AG08395 (cell line): ENCODE results near the gene USP21.

Experiments used
- DNase-seq: peaks from one replicate; pipeline ENCODE4 v3.0.0; 2012; ENCODE audit warnings: mixed read lengths, low spot score

USP21 gene

DNA sequence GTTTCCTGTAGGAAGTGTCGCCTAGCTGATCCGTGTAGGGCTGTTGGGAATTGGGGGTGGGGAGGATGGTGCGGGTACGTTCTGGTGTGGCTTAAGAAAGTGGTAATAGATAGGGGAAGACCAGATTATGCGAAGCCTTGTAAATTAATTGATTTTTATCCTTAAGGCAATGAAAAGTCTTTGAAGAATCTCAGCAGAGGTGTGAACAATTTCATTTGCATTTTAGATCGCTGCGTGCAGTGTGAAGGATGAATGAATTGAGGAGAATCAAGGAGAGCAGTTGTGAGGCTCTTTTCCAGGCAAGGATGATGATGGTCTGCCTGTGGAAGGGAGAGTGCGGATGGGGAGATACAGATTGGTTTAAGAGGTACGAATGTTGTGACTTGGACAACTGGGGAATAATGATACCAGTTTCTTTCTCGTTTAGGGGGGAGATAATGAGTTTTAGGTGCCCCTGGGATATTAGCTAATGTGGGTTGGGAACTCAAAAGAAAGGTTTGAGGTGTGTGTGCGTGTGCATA lies 26.0 kb upstream of the USP21 start:
- no peak for DNase-seq

DNA sequence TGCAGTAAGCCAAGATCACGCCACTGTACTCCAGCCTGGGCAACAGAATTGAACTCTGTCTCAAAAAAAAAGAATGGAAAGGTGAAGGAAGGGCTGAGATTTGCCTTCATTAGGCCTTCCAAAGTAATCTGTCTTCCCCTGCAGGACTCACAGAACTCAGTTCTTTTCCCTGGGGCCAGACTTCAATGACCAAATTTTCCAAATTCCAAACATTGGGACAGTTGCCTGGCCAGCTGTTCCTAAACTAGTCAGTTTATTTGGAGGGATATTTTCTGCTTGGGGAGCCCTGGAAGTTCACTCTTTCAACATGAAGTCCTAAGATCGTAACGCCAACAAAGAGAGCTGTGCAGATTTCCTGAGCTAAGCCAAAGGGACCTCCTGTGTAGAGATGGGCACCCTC lies 21.4 kb upstream of the USP21 start:
- DNase-seq: no peak

DNA sequence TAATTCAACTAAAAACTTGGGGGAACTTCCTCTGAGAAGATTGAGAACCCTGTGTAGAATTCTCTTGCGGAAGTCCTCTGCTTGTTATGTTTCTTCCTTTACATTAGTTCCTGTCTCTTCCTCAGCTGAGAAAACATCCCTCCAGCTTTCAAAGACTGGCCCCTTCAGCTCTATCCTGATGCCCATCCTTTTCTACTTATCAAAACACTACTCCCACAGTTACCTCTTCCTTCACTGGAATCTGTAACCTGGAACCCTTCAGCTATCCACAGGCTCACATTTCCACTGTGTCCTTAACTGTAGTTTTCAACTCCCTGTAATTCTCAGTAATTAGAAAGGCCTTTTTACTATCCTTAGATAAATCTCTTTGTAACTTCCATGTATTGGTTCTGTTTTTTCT lies 20.9 kb upstream of the USP21 start:
- DNase-seq: no peak

DNA sequence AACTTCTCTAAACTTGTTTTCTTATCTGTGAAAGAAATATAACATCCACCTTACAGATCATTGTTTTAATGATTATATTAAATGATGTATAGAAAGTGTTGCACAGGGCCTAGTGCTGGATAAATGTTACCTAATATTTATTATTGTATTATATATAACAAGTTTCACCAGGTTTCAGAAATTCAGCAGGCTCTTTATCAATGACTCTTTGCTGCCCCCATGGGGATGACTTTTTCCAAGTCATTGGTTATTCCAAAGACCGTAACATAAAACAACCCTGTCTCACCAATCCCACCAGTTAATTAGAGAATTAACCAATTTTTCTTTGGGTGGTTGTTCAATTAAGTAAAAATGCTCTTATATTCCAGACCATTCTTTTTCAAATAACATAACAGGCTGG lies 19.5 kb upstream of the USP21 start:
- peak; percentile 60 for DNase-seq

DNA sequence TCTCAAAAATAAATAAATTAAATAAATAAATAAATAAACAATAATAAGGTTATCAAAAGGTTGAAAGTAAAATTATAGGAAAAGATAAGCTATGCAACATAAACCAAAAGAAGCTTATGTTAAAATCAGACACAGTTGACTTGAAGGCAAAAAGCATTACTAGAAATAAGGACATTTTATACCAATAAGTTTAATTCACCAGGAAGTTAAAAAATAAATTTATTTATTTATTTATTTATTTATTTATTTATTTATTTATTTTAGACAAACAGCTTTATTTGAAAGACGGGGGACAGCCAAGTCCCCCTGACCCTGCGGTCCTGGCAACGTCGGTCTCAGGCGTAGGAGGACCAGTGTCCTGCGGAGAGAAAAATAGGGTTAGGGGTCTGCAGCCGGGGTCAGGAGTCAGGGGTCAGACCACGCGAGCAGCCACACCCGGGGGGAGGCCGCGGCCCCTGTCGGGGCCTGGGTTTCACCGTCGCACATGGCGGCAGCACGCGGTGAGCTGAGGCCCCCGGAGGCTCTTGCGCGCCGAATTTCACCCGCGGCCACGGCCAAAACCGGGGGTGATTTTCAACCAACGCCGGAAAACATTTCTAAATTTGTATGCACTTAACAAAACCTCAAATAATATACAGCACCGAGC lies 18.4 kb upstream of the USP21 start:
- no peak for DNase-seq

DNA sequence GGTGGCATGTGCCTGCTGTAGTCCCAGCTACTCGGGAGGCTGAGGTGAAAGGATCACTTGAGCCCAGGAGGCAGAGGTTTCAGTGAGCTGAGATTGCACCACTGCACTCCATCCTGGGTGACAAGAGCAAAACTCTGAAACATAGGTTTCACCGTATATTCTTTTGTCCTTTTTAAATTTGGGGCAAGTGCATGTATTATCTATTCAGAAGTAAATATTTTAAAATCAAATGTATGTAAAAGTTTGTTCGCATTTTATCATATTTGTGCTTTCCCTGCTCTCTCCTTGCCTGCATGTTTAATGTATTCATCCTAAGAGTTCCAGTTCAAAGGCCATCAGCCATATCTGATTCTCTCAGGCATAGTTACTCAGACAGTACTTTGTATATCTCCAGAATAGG lies 13.5 kb upstream of the USP21 start:
- no peak for DNase-seq

DNA sequence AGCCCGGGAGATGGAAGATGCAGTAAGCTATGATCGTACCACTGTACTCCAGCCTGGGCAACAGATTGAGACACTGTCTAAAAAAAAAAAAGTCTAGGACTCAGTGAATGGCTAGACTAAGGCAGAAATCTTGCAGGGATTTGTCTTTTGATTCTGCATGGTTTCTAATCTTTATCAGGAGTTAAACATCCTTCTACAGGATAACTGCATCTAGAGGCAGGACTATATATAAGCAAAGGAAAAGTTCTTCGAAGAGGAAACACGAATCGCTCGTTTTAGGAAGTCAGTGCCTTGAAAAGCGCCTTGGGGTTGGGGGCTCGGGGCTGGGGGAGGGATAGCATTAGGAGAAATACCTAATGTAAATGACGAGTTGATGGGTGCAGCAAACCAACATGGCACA lies 6.1 kb upstream of the USP21 start:
- DNase-seq: no peak

DNA sequence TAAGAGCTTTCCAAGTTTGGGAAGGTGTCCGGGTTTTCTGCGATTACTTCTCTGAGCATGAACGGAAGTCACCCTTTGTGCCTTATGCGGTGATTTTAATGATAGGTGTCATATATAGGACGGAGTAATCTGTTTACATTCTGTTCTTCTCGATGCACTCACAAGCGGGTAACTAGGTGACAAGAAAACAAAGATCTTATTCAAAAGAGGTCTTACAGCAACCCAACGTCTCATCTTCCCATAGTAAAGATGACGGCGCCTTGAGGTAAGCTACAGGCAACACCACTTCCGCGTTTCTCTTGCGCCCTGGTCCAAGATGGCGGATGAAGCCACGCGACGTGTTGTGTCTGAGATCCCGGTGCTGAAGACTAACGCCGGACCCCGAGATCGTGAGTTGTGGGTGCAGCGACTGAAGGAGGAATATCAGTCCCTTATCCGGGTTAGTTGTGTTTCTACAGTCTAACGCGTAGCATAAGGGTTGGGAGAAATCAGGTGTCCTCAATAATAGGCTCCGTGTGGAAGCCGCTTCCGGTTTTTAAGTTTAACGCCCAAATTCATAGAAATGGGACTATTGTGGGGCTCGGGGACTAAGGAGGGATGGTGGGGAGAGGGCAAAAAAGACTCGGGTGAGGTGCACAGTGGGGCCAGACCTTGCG lies 5.5 kb upstream of the USP21 start, which contains the start of gene UFC1:
UFC1 (plus strand) TSS at position 297 of the 656 bp plus-strand sequence; CDS start at position 317, 20 bp downstream.
- DNase-seq: peak; percentile 83

DNA sequence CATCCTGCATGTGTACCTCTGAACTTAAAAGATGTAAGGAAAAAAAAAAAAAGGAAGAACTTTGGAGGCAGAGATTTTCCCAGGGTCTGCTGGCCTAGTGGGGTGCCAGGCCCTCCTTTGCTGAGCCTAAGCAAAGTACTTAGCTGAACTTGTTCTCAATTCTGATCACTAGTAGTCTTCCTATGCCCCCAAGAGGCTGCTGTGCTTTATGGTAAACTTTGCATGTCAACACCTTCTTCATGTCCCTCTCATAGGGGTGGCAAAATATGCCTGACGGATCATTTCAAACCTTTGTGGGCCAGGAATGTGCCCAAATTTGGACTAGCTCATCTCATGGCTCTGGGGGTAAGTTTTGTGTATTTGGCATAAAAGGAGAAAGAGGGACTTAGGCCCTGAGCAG lies 1.4 kb upstream of the USP21 start:
- DNase-seq: no peak

DNA sequence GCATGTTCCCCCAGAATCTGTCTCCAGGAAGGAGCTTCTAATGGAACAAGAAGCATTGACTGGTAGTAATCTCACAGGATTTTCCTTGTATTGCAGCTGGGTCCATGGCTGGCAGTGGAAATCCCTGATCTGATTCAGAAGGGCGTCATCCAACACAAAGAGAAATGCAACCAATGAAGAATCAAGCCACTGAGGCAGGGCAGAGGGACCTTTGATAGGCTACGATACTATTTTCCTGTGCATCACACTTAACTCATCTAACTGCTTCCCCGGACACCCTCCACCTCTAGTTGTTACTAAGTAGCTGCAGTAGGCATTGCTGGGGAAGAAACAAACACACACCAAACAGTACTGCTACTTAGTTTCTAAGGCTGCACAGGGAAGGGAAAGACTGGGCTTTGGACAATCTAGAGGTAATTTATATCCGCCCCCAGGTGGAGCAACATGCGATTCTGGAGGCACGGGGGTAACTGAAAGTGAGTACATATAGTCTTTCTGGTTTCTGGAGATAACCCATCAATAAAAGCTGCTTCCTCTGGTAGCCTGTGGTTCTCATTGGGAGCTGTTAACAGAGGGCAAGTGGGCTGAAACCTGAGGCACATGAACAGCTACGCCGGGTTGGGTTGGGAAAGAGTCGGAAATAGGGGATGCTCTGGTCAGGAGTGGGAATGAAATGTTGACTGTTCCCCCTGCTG lies 837 bp upstream of the USP21 start:
- DNase-seq: no peak

DNA sequence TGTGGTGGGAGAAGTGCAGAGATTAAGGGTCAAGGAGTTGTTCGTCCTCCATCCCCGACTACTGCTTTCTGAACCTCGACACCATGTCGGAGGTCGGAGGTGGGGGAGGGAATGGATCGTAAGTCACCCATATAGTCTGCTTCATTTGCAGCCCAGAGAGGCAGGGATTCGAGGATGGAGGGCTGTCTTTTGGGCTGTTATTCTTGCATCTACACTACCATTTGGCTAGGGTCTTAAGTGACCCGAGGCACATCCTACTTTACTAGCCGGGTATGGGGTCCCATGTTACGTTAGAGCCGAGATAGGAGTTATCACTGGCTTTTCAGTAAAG lies 578 bp downstream of the USP21 start:
- DNase-seq: no peak

DNA sequence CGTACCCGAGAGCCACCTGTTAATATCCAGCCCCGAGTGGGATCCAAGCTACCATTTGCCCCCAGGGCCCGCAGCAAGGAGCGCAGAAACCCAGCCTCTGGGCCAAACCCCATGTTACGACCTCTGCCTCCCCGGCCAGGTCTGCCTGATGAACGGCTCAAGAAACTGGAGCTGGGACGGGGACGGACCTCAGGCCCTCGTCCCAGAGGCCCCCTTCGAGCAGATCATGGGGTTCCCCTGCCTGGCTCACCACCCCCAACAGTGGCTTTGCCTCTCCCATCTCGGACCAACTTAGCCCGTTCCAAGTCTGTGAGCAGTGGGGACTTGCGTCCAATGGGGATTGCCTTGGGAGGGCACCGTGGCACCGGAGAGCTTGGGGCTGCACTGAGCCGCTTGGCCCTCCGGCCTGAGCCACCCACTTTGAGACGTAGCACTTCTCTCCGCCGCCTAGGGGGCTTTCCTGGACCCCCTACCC lies 1.4 kb downstream of the USP21 start:
- no peak for DNase-seq

DNA sequence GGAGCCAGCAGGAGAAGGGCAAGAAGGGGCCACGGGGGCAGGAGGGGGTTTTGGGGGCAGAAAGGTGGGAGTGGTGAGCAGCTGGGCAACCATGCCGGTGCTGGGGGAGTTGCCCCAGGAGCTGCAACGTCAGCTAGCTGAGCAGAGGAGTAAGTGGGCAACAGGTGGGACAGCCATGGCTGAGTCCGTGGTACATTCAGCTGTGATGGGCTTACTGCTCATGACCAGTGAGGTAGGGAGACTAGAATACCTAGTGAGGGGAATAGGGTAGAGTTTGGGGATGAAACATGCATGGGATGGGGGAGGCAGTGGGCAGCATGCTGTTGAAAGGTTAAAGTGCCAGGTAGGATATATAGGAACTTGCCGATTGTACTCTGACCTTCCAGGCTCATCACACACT lies 2.4 kb downstream of the USP21 start:
- DNase-seq: no peak

DNA sequence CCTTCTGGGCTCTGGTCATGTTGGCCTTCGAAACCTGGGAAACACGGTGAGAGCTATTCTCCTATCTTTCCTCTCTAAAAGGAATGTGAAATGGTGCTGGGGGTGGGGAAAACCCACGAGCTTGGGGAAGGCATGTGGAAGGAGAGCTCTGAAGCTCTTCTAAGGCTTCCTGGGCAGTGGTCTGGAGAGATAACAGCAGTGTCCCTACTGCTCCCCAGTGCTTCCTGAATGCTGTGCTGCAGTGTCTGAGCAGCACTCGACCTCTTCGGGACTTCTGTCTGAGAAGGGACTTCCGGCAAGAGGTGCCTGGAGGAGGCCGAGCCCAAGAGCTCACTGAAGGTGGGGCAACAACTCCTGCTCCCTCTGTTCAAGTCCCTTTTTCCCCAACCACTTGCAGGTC lies 2.8 kb downstream of the USP21 start:
- DNase-seq: no peak

DNA sequence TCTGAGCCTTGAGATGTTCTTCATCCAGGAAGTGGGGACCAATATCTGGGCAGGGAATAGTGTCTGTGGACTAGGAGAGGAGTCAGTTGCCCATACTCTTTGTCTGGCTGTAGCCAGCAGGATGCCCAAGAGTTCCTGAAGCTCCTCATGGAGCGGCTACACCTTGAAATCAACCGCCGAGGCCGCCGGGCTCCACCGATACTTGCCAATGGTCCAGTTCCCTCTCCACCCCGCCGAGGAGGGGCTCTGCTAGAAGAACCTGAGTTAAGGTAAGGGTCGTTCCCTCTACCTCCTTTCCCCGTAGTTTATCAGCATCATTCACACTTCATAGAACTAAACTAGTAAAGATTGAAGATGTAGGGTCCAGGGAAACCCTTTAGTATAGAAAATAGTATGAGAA lies 3.5 kb downstream of the USP21 start:
- DNase-seq: no peak

DNA sequence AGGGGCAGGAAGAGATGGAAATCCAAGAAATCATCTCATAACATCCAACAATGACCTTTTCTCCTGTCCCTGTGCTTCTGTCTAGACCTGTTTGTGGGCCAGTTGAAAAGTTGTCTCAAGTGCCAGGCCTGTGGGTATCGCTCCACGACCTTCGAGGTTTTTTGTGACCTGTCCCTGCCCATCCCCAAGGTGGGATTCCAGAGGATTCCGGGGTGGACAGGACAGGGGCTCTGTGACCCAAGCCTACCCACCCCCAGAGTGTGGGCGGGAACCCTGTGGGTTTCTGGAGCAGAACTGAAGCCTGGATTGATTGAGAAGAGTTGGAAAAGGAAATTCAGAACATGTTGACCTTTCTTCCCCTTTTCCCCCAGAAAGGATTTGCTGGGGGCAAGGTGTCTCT lies 4.5 kb downstream of the USP21 start:
- DNase-seq: no peak

DNA sequence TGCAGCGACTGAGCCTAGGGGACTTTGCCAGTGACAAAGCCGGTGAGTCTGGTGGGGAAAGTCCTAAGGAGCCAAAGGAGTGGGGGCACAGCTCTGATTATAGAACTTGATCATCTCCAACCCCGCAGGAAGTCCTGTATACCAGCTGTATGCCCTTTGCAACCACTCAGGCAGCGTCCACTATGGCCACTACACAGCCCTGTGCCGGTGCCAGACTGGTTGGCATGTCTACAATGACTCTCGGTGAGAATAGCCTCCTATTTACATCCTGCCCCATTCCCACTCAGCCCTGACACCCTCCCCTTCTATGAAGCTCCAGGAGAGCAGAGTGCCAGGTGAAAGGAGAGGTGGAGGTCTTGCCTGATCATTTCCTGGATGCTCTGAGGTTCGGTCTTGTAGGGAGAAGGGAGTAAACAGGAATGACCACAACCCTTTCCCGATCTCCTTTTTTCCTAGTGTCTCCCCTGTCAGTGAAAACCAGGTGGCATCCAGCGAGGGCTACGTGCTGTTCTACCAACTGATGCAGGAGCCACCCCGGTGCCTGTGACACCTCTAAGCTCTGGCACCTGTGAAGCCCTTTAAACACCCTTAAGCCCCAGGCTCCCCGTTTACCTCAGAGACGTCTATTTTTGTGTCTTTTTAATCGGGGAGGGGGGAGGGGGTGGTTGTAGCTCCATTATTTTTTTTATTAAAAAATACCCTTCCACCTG lies 5.8 kb downstream of the USP21 start:
- no peak for DNase-seq

DNA sequence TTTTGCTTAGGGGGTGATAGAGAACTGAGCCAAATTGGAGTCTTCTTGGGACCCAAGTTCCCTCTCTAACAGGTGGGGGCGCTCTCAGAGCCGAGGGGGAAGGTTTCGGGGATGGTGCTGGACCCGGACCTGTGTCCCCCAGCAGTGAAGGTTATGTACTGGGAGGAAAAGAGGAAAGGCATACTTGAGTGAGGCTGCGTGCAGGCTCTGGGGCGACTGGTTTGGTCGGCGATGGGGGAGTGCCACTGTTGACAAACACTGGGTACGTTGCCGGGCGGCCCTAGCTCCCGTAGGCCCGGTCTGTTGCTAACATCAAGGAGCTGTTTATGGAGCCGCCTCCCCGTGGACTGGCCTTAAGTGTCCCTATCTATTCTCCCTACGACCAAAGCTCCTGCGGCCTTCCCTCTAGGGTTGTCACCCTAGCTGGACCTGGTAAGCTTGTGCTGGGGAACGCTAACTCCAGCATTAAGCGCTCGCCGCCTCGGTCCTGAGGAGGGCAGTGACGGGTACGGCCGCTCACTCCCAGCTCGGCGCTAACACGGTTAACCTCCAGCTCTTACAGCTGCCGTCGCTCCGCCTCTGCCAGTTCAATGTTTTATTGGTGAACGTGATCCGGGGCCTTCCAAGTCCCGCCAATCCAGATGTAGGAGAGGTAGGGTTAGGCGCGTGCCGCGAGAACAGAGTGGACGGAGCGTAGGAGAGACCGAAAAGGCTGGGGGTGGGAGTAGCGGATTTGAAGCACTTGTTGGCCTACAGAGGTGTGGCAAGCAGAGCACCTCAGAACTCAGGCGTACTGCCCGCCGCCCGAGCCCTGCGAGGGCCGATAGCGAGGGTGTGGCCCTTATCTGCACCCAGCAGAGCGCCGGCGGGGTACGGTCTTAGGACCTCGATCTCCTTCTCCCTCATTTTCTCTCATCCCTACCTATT lies 6.7 kb downstream of the USP21 start, which contains the start of gene PPOX:
PPOX (plus strand) TSS at position 685 of the 927 bp plus-strand sequence. CDS start 422 bp downstream, outside the sequence.
- peak; percentile 94 for DNase-seq

DNA sequence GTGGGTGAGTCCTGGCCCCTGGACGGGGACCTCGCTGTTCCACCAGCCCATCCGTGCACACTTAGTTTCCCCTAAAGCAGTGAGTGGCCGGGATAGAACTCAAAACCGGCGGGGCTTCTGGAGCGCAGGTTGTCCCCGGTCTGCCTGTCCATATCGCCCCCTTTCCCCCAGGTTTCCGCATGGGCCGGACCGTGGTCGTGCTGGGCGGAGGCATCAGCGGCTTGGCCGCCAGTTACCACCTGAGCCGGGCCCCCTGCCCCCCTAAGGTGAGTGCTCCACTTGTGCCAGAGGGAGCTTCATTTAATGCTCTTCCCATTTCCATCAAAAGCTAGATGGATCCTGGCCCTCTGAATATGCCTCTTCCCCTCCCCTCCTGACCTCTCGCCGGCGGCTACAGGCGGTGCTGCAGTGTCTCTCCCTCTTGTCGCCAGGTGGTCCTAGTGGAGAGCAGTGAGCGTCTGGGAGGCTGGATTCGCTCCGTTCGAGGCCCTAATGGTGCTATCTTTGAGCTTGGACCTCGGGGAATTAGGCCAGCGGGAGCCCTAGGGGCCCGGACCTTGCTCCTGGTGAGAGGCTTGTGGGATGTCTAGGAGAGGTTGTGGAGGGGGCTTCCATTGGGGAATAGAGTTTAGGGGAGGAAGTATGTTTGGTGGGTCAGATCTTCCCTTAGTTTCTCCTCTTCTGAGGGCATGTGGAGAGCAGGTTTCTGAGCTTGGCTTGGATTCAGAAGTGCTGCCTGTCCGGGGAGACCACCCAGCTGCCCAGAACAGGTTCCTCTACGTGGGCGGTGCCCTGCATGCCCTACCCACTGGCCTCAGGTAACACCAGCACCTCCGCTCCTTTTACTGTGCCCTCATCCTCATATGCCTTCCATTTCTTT lies 7.6 kb downstream of the USP21 start:
- no peak for DNase-seq

DNA sequence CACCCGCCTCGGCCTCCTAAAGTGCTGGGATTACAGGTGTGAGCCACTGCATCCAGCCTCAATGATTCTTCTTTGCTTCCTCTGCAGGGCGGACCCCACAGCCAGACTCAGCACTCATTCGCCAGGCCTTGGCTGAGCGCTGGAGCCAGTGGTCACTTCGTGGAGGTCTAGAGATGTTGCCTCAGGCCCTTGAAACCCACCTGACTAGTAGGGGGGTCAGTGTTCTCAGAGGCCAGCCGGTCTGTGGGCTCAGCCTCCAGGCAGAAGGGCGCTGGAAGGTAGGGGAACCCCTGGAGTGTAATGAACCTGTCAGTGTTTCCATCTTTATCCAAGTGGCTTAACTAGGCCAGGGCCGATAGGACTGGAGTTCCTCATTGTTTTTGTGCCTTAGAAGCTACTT lies 9.6 kb downstream of the USP21 start:
- DNase-seq: no peak
